ENCODE results near the gene ZNF385D.

DNA sequence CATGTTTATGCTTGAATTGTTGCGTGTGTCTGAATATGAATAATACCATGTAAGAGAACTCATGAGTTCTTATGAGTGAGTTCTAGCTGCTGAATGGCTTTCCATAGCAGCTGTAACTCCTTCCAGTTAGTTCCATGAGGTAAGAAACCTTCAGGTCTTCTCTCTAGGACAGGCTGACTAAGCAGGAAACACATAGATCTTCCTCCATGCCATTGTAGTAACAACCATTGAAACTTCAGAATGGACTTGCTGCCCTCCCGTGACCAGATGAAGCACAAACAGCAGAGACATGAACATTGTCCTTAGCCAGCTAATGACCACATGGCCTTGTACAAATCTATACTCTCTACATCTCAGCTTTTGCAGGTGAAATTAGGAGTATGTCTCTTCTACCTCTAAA lies 200.0 kb downstream of the ZNF385D start:
- no peak for TF ChIP-seq EZH2 (IDR thresholded peaks at IDR 0.05; ENCODE audit: low read length, unreplicated experiment)
- peak; percentile 32; the same call in 1 of the 2 replicates for TF ChIP-seq CTCF (conservative IDR thresholded peaks at IDR 0.05; ENCODE audit: low read depth, low read length)
- no peak for TF ChIP-seq EZH2phosphoT487 (IDR thresholded peaks at IDR 0.05; ENCODE audit: borderline replicate concordance, low read length)

Data from PC-3 (cell line).